ENCODE data around the gene CNOT6.
A peak's percentile ranks its signal among the peaks of the same experiment; 100 is the strongest.

CNOT6 gene

DNA sequence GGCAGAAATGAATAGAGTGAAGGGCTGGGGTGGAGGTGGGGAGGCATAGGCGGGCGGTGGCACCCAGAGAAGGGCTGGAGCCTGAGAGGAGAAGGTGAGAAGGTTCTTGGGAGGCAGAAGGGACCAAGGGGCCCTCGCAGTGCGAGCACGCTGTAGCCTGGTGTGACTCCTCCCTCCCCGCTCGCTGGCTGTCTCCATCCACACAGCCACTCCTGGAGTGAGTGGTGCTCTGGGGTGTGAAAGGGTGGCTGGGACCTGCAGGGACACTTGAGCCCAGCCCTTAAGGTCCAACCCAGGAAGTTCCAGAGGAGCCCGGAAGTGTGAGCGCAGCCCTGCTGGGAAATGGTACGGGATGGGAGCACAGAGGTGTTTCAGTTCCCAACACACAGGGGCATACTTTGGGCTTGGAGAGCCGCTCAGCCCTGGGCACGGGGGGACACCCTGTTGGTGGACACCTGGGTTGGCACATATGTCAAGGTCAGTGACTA, 106.4 kb downstream of the CNOT6 start:
- DNase-seq (ENCODE audit: low spot score), result no peak

DNA sequence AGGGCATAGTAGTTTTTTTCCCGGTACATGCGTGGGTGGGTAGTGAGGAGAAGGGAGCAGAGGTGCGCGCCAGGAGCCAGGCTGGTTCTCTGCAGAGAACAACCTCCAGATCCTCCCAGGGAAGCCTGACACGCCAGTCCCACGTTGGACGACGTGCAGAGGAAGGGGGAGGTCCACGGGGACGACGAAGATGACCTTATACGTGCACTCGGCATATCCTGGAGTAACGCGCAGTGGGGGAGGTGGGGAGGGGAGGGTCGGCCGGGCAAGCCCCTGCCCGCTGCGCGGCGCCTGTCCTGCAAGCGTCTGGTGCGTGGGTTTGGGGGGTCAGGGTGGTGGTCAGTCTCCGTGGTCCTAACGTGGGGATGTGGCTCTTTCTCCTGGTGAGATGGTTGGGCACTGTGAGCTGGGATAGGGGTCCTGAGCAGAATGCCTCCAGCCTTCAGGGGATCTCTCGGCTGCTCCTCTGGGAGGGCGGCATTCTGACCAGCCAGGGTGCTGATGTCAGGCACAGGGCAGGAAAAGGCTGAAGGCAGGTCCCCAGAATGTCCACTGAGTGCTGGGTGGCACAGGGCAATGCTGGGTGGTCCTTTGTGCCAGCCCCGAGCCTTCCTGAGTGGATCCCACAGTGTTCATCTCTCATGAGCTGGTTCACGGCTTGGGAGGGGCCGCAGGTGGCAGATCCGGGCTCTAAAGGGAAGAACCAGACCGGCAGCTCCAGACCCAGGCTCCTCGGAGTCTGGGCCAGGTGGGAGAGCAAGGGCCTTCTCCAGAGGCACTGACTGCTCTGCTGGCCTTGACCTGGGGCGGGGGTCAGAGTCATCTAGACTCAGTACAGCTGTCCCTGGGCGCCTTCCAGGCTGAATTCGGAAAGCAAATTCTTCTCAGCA, 107.7 kb downstream of the CNOT6 start:
- DNase-seq (ENCODE audit: low spot score), result peak; percentile 61

GRCh38 chr5:180602481-180603075, 108.4 kb downstream of the CNOT6 start:
- DNase-seq (ENCODE audit: low spot score), result no peak

DNA sequence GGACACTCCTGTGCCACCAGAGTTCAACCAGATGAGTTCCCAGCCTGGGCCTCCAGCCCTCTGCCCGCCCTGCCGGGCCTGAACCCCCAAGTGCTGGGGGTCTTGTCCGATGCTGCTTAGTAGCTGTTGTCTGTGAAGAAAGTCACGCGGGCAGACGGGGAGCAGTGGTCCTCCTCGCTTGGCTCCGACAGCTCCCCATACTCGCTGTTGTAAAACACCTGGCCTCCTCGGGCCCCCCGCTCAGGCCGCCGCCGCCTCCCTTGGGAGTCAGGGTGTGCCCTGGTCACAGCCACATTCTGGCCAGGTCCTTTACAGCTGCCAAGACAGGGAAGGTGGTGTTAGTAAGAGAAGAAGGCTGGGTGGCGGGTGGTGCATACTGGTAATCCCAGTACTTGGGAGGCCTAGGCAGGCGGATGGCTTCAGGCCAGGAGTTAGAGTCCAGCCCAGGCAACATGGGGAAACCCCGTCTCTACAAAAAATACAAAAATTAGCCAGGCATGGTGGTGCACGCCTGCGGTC, 109.0 kb downstream of the CNOT6 start:
- DNase-seq (ENCODE audit: low spot score), result peak; percentile 59

- DNase-seq (ENCODE audit: low spot score), result peak; percentile 23
Measured at GRCh38 chr5:180604271-180604670, 110.1 kb downstream of the CNOT6 start.

DNA sequence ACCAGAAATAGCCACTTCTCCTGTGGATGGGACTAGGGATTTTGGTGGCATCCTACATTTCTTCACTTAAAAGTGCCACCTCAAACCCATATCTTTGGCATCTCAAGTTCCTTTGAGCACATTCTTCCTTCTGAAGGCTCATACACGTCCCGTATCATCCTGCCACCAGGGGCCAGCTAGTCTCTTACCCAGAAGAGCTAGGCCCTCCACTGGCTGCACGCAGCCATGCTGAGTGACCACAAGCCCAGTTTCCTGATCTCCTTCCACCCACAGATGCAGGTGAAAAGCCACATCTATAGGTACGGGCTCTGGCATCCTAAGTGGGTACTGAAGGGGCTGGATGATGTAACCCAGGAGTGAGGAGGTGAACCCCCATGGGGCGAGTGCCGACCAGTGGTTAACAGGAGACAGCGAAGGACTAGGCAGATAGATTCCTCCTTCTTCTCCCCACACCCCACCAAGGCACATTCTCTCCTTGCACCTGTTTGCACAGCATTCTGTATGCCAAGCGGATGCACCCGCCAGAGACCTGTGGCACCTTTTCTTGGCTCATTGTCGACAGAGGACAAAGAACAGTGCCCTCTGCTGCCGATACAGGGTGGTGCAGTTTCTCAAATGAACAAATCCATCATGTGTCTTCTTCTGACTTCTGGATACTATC, 111.5 kb downstream of the CNOT6 start:
- peak; percentile 23 for DNase-seq (ENCODE audit: low spot score)

DNA sequence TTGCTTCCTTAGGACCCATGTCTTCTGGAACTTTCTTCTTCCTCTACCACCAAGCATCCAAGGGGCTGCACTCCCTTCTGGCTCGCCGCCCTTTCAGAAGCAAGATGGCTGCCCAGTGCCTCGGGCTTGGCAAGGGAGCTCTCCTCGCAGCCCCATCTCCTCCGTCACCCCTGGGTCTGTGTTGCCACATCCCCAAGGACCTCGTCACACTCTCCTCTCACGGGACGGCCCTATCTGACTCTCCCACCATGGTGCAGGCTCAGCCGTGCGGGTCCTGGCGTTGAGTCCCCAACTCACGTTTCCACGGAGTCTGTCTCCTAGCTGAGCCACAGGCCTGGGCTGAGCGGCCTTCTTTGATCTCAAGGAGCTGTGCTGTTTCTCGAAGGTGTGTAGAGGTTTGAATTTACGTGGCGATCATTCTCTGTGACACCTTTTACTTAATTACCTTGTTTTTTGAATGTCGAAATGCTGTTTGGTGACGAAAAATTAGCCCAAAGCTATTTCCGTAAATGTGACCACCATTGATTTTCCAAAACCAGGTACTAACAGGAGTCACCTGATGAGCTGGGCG, 112.1 kb downstream of the CNOT6 start:
- no peak for DNase-seq (ENCODE audit: low spot score)

GRCh38 chr5:180607861-180608571, 113.8 kb downstream of the CNOT6 start:
- no peak for DNase-seq (ENCODE audit: low spot score)

GRCh38 chr5:180608572-180609310, 114.6 kb downstream of the CNOT6 start:
- DNase-seq (ENCODE audit: low spot score), result no peak

DNA sequence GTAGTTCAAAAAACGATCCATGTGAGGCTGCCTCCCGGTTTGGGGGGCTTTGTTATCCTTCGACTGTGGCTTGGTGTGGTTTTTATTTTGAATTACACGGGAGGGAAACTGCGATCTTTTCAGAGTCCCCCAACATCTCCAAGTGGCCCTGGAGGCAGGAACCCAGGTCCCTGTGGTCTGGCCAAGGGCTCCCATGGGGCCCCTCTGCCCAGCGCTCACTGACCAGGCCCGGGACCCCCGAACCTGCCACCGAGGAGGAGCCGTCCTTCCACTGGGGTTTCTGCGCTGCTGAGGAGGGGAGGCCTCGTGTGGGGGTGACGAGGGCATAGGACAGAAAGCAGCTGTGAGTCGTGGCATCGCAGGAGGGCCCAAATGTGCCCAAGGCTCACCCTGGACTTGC, 115.2 kb downstream of the CNOT6 start:
- no peak for DNase-seq (ENCODE audit: low spot score)

DNA sequence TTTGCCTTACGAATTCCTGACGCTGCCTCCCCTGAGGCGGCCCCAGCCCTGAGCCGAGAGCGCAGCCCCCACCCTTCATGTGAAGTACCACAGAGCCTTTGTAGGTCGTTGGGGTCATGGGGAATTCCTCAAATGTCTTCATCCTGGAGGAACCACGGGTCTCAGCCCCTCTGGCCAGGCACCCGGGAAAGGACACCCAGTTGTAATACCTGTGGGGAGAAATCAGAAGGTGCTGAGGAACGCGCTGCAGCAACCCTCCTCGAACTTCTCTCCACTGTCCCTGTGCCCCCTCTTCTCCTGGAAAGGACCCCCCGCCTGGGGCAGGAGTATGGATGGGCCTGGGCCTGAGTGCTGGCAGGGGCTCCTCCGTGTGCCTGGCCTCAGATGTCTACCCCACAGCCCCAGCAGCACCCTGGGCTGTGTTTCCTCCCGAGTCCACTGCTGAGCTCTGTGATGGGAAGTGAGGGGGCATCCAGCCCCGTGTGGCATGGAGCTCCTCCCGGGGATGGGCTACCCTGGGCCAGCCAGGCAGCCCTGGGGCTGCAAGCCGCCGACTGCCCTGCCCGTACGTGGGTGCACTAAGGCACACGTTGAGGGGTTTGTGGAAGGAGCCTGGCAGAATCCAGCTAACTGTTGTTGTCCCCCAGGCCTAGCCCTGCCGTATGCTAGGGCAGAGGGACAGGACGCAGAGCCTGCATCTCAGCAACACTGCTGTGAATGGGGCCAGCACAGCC, 115.8 kb downstream of the CNOT6 start:
- no peak for DNase-seq (ENCODE audit: low spot score)

DNA sequence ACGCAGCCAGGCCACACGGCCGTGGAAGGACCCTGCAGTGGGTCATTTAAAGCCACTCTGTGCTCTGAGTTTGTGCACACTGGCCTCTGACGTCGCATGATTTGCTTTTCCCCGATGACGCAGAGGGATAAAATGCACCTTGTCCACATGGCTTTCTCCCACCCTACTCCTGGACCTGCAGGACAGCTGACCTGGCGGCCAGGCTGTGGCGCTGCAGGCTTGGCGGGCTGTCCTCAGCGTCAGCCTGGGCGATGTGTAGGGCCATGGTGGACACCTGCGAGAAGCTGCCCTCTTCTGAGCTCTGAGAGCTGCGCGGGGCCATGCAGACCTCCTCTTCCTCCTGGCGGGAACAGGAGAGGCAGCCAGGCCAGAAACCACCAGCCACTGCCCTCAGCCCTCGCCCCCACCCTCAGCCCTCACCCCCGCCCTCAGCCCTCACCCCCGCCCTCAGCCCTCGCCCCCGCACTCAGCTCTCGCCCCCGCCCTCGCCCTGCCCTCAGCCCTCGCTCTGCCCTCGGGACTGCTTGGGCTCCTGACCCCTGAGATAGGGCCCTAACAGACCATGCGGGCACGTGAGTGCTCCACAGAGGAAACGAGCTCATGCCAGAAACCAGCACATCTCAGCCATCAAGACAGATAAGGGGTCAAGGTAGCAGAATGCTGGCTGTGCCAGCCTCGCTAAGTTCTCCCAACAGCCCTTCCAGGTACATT, 117.1 kb downstream of the CNOT6 start:
- DNase-seq (ENCODE audit: low spot score), result no peak

- no peak for DNase-seq (ENCODE audit: low spot score)
Measured at GRCh38 chr5:180612683-180613082, 118.5 kb downstream of the CNOT6 start.

- DNase-seq (ENCODE audit: low spot score), result no peak
Measured at GRCh38 chr5:180613188-180613813, 119.1 kb downstream of the CNOT6 start.

DNA sequence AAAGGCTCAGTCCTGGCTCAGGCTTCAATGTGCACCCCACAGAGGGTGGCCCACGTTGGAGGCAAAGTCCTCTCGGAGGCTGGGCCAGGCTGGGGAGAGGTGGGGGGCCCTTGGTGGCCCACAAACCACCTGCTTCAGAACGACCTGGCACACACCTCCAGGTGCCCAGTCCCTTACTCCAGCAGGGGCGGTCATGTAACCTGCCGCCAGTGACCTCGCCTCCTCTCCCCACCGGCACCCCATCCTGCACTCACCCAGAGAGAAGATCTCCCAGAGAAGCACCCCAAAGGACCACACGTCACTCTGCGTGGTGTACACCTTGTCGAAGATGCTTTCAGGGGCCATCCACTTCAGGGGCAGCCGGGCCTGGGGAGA, 119.6 kb downstream of the CNOT6 start:
- DNase-seq (ENCODE audit: low spot score), result no peak

DNA sequence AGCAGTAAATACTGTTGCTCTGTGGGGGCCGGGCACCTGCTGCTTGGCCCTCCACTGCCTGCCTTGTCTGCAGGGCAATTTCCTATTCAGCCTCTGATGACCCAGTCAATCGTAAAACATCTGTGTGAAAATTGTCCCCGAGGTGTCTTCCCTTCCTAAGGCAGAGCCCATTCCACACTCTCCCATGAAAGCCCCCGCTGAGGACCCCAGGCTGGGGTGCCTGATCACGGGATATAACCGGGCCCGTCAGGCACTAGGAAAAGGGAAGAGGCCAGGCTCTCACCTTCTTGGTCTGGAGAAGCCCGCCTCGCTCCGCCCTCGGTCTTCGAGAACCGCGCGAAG, 124.3 kb downstream of the CNOT6 start:
- no peak for DNase-seq (ENCODE audit: low spot score)

DNA sequence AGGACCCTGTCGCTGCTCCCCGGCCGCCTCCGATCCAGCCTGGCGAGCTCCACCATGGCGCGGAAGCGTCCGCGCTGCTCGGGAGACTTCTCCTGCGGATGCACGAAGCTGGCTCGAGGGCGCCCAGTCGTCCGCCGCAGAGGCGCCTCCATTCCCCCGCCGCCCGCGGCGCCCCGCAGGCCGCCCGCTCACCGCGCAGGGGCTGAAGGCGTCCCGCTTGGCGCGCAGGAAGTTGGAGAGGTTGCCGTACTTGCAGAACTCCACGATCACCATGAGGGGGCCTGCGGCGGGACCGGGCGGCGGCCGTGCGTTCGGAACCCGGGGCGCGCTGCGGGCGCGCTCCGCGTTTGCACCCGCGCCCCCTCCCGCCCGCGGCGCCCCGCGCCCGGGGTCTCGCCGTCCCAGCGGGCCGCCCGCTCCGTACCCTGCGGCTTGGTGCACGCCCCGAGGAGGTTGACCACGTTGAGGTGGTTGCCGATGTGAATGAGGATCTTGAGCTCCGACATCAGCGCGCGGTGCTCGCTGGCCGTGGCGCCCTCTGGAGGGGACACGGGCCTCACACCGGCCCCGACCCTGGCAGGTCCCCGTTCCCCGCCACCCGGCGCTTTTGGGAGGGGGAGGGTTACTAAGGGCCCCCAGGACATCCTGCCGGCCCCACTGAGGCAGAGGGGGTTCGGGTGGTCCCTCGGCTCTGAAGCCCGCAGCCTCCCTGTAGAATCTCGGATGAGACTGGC, 124.8 kb downstream of the CNOT6 start:
- peak; percentile 77 for DNase-seq (ENCODE audit: low spot score)

DNA sequence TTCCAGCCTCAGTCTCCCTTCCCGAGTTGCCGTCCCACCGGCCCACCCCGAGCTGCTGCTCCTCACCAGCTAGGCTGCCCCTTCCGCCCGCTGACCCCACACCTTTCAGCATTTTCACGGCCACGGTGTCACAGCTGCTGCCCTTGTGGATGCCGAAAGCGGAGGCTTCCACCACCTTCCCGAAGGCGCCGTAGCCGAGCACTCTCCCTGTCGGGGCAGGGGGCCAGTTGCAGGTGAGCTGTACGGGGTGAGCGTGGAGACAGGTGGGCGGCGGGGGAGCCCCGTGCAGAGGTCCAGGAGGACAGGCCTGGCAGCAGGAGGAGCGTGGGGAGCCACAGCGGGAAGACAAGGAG, 125.4 kb downstream of the CNOT6 start:
- no peak for DNase-seq (ENCODE audit: low spot score)

- no peak for DNase-seq (ENCODE audit: low spot score)
Measured at GRCh38 chr5:180620014-180620413, 125.8 kb downstream of the CNOT6 start.

Data from left forelimb (tissue), 1 donor.